Measurements from ENCODE around the gene SRSF2. TPM values are rescaled to one million over a fixed set of nuclear protein-coding genes. Genes with fewer than 3 reads are reported as not detected.

SRSF2 gene
- total and polyA plus RNA-seq, 9 of the 15 experiments (the other 6 are each of a cell fraction or from before 2014, with no cell fraction given) = 161 to 583 (median 393) TPM

GRCh38 chr17:76732734-76733617 is 4.2 kb downstream of the SRSF2 start (continued):
- no peak for TF ChIP-seq CHD2 (IDR thresholded peaks at IDR 0.05; ENCODE audit: low read depth, low read length)
- TF ChIP-seq STAT5A (IDR thresholded peaks at IDR 0.05; ENCODE audit: borderline replicate concordance, low read length) = peak; percentile 46; the same call in 1 of the 2 replicates
- TF ChIP-seq PATZ1 (CRISPR knock-in tag; IDR thresholded peaks at IDR 0.05; ENCODE audit: borderline replicate concordance) = no peak
- TF ChIP-seq MEF2D (tag; conservative IDR thresholded peaks at IDR 0.05; ENCODE audit: low read depth) = no peak
- peak; percentile 68; the same call in 1 of the 2 replicates for TF ChIP-seq ZNF41 (CRISPR knock-in tag; conservative IDR thresholded peaks at IDR 0.05)
- no peak for TF ChIP-seq HDAC8 (tag; IDR thresholded peaks at IDR 0.05)
- 0 out of 2 replicates have a peak, but pooled peaks have one; percentile 4 for TF ChIP-seq KHSRP (IDR thresholded peaks at IDR 0.05)
- no peak for TF ChIP-seq CHD1 (IDR thresholded peaks at IDR 0.05; ENCODE audit: low read length)
- peak; percentile 39 for TF ChIP-seq E2F8 (IDR thresholded peaks at IDR 0.05; ENCODE audit: low read depth, partially characterized antibody)
- no peak for TF ChIP-seq NR3C1 (CRISPR knock-in tag; IDR thresholded peaks at IDR 0.05)
- peak; percentile 44; the same call in 1 of the 2 replicates for TF ChIP-seq RBFOX2 (IDR thresholded peaks at IDR 0.05; ENCODE audit: low read depth, low read length)
- TF ChIP-seq ZNF282 (CRISPR knock-in tag; IDR thresholded peaks at IDR 0.05) = no peak
- TF ChIP-seq ZFP1 (CRISPR knock-in tag; IDR thresholded peaks at IDR 0.05) = no peak
- TF ChIP-seq SMARCA4 (IDR thresholded peaks at IDR 0.05) = no peak
- no peak for TF ChIP-seq FOS (IDR thresholded peaks at IDR 0.05; ENCODE audit: extremely low read depth, insufficient read length)
- no peak for TF ChIP-seq MITF (IDR thresholded peaks at IDR 0.05)
- 0 out of 2 replicates have a peak, but pooled peaks have one; percentile 47 for TF ChIP-seq ZBED1 (IDR thresholded peaks at IDR 0.05)
- TF ChIP-seq XRCC4 (IDR thresholded peaks at IDR 0.05; ENCODE audit: extremely low read depth, insufficient read depth, insufficient read length) = no peak
- no peak for TF ChIP-seq DNMT1 (IDR thresholded peaks at IDR 0.05)
- TF ChIP-seq LCOR (CRISPR knock-in tag; IDR thresholded peaks at IDR 0.05) = 0 out of 2 replicates have a peak, but pooled peaks have one; percentile 14
- TF ChIP-seq CHAMP1 (IDR thresholded peaks at IDR 0.05) = no peak

All from K562 (cell line).